Astrocyte of the spinal cord (primary cell): ENCODE measurements around the gene SEPTIN8.
"Not testable (repeated sequence)": the region's sequence is repeated elsewhere in the genome, so short reads cannot be mapped to it uniquely, and the experiment has no call there.

Experiments
- DNase-seq: peaks from one replicate; pipeline ENCODE4 v3.0.0; 2011; ENCODE audit warnings: low read depth, low spot score
- H3K4me3 ChIP-seq: 2 replicates; pipeline ENCODE4 v1.5.1; 2011; ENCODE audit warnings: low read depth, mild to moderate bottlenecking, low read length, moderate library complexity
- in situ Hi-C: cut with HindIII; loops from 2 replicates; pipeline ENCODE4 v1.10.0; 2017; ENCODE audit warnings: low sequenced_read_pairs
- TF ChIP-seq, protein P1 (sequence below): IDR thresholded peaks from 2 replicates; pipeline ENCODE4 v1.5.1; 2012; ENCODE audit warnings: low read depth, mild to moderate bottlenecking, low read length, inconsistent platforms

SEPTIN8 gene

DNA sequence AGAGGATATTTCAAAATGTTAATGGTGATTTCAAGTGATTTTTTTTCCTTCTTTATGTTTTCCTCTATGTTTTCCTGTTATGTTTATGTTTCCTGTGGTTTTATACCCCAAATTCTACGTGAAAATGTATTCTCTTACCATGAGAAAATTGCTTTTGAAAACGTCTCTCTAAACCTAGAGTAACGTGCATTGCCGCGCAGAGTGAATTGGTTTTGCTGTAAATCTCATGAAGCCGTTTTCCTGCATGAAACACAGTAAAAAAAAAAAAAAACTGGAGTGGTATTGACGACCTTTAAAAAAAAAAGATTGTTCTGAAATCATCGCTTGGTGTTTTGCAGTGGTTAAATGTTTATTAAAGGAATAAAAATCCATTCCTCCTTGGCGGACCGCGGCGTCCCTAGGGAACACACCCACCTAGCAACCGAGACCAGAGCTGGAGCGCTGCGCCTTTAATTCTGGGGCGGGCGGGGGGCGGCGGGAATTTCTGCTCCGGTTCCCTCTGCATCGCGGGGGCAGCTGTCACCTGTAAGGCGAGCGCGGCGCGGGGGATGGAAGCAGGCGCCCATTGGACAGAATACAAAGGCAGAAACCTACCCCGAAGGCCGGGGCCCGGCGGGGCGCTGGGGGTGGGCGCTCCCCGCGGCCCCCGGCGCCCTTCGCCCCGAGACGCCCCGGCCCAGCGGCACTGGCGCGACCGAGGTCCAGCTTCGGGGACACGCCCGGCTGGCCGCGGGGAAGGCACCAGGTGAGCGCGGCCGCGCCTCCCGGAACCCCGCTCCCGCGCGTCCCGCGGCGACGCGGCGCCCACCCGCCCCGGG is 36.0 kb upstream of the SEPTIN8 start, which contains the start of gene SOWAHA:
Gene SOWAHA (plus strand): TSS at position 522 of the 818 bp plus-strand sequence. CDS start 320 bp downstream, outside the sequence.
- TF ChIP-seq, protein P1, sequence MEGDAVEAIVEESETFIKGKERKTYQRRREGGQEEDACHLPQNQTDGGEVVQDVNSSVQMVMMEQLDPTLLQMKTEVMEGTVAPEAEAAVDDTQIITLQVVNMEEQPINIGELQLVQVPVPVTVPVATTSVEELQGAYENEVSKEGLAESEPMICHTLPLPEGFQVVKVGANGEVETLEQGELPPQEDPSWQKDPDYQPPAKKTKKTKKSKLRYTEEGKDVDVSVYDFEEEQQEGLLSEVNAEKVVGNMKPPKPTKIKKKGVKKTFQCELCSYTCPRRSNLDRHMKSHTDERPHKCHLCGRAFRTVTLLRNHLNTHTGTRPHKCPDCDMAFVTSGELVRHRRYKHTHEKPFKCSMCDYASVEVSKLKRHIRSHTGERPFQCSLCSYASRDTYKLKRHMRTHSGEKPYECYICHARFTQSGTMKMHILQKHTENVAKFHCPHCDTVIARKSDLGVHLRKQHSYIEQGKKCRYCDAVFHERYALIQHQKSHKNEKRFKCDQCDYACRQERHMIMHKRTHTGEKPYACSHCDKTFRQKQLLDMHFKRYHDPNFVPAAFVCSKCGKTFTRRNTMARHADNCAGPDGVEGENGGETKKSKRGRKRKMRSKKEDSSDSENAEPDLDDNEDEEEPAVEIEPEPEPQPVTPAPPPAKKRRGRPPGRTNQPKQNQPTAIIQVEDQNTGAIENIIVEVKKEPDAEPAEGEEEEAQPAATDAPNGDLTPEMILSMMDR = no peak
- in situ Hi-C loops = no loop called here
- DNase-seq = no peak
- peak within 1 kb of the TSS; percentile 20 for H3K4me3 ChIP-seq

GRCh38 chr5:132812123-132812765 is 35.2 kb upstream of the SEPTIN8 start:
- DNase-seq = no peak
- in situ Hi-C loops = no loop called here
- no peak overlapping the region for H3K4me3 ChIP-seq
- TF ChIP-seq, protein P1 = no peak

DNA sequence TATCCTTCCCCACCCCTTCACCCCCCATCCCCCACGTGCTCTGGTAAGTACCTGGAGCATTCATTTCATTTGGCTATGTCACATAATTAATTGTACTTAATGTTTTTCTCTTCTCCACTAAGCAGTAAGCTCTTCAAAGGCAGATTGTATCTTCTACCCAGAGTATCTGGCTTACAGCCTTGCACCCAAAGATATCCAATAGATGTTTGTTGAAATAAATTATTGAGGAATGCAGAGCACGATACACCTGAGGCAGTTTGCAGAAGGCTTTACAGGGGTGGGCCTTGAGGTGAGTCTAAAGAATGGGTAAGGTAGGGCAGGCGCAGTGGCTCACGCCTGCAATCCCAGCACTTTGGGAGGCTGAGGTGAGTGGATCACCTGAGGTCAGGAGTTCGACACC is 33.6 kb upstream of the SEPTIN8 start:
- DNase-seq = no peak
- no peak overlapping the region for H3K4me3 ChIP-seq
- in situ Hi-C loops = no loop called here
- TF ChIP-seq, protein P1 = no peak

- in situ Hi-C loops = no loop called here
- no peak for DNase-seq
These were observed 31.8 kb upstream of the SEPTIN8 start for GRCh38 chr5:132808866-132809265.

DNA sequence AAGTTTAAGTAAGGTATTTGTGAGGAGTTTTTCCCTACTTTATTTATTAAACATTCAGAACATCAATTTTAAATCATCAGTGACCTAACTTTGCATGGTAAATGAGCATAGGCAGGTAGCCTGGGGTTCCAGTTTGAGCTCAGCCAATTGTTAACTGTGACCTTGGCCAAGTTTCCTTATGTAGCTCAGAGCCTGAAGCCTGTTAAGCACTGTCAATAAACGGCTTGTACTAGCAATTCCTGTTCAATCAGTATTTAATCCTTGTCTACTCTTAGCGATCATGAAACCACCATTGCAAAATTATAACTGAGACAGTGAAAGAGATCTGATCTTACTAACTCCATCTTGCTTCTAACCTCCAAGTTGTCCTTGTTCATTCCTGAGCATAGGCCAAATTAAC is 31.4 kb upstream of the SEPTIN8 start:
- TF ChIP-seq, protein P1 = no peak
- H3K4me3 ChIP-seq = no peak overlapping the region
- in situ Hi-C loops = no loop called here
- DNase-seq = no peak

More at GRCh38 chr5:132808866-132809265, 31.8 kb upstream of the SEPTIN8 start:
- TF ChIP-seq, protein P1 = no peak
- H3K4me3 ChIP-seq = no peak overlapping the region

GRCh38 chr5:132807163-132807838 is 30.3 kb upstream of the SEPTIN8 start:
- in situ Hi-C loops = no loop called here
- TF ChIP-seq, protein P1 = peak; percentile 14
- no peak for DNase-seq
- no peak overlapping the region for H3K4me3 ChIP-seq

DNA sequence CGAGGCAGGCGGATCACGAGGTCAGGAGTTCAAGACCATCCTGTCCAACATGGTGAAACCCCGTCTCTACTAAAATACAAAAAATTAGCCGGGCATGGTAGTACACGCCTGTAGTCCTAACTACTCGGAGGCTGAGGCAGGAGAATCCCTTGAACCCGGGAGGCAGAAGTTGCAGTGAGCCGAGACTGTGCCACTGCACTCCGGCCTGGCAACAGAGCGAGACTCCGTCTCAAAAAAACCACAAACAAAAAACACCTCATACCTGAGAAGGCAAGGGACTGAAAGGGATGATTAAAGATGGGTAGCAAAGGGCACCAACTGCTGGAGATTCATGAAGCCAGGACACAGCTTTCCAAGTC is 29.7 kb upstream of the SEPTIN8 start:
- in situ Hi-C loops, DNase-seq, H3K4me3 ChIP-seq: not testable (repeated sequence)

DNA sequence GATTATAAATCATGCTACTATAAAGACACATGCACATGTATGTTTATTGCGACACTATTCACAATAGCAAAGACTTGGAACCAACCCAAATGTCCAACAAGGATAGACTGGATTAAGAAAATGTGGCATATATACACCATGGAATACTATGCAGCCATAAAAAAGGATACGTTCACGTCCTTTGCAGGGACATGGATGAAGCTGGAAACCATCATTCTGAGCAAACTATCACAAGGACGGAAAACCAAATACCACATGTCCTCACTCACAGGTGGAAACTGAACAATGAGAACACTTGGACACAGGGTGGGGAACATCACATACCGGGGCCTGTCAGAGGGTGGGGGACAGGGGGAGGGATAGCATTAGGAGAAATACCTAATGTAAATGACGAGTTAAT is 28.8 kb upstream of the SEPTIN8 start:
- DNase-seq, H3K4me3 ChIP-seq, in situ Hi-C loops: not testable (repeated sequence)

- H3K4me3 ChIP-seq, in situ Hi-C loops, DNase-seq: not testable (repeated sequence)
These were observed 27.2 kb upstream of the SEPTIN8 start for GRCh38 chr5:132804219-132804618.

DNA sequence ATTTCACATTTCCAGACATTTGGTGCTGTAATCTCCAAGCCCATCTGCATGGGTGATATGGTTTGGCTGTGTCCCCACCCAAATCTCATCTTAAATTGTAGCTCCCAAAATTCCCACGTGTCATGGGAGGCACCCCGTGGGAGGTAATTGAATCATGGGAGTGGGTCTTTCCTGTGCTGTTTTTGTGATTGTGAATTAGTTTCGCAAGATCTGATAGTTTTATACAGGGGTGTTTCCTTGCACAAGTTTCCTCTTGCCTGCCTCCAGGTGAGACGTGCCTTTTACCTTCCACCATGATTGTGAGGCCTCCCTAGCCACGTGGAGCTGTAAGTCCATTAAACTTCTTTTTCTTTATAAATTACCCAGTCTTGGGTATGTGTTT is 25.6 kb upstream of the SEPTIN8 start:
- in situ Hi-C loops, DNase-seq, H3K4me3 ChIP-seq: not testable (repeated sequence)
